Caco-2 (cell line): ENCODE measurements around the gene PRG2. TPM values are rescaled to one million over a fixed set of nuclear protein-coding genes. Genes with fewer than 3 reads are reported as not detected.

Source experiments
- BruUV-seq: library from RNA; stranded (reverse); fragments of 400-500 nt; replicated peaks from 2 replicates; lab custom pipeline; 2021; lab: Mats Ljungman, UMichigan
- CTCF ChIA-PET: fragments of 300-600 bp; sonication (Branson Sonifier 250); formaldehyde crosslinking; loops from one replicate; lab custom pipeline; 2022; ENCODE audit warnings: antibody characterized with exemption; lab: Charles Lee
- POLR2A ChIA-PET: fragments of 300-600 bp; sonication (Branson Sonifier 250); formaldehyde crosslinking; loops from one replicate; lab custom pipeline; 2022; ENCODE audit warnings: antibody characterized with exemption; lab: Charles Lee
- DNase-seq, 2 experiments: peaks; one replicate each; pipeline versions ENCODE4 v3.0.0 to v3.0.0-alpha.2; 2020 to 2022
- H3K27me3 ChIP-seq: replicated peaks from 2 replicates; pipeline ENCODE4 v1.6.0; 2011; ENCODE audit warnings: low read length; ENCODE audit not compliant: control insufficient read depth, insufficient read depth
- H3K36me3 ChIP-seq: 2 replicates; pipeline ENCODE4 v1.5.1; 2011; ENCODE audit warnings: low read length; ENCODE audit not compliant: control insufficient read depth, insufficient read depth
- H3K4me1 ChIP-seq: fragments of 250-450 bp; sonication (Bioruptor Pico); 2 replicates; pipeline ENCODE4 v1.5.1; 2020; ENCODE audit warnings: mild to moderate bottlenecking
- H3K4me3 ChIP-seq: 2 replicates; pipeline ENCODE4 v1.5.1; 2011; ENCODE audit warnings: low read depth, mild to moderate bottlenecking, control low read depth, low read length
- H3K9me3 ChIP-seq: fragments of 250-450 bp; sonication (Bioruptor Pico); 2 replicates; pipeline ENCODE4 v1.5.1; 2020; ENCODE audit warnings: mild to moderate bottlenecking, moderate library complexity
- H3K27ac Mint-ChIP-seq: one replicate; pipeline ENCODE4 v1.8.0; 2022; ENCODE audit warnings: mixed read lengths; ENCODE audit not compliant: unreplicated experiment
- H3K27me3 Mint-ChIP-seq: one replicate; pipeline ENCODE4 v1.8.0; 2022; ENCODE audit warnings: mixed read lengths; ENCODE audit not compliant: insufficient read depth, unreplicated experiment
- H3K36me3 Mint-ChIP-seq: one replicate; pipeline ENCODE4 v1.8.0; 2022; ENCODE audit warnings: mild to moderate bottlenecking, mixed read lengths; ENCODE audit not compliant: insufficient read depth, unreplicated experiment
- H3K4me1 Mint-ChIP-seq: one replicate; pipeline ENCODE4 v1.8.0; 2022; ENCODE audit warnings: low read depth, mixed read lengths; ENCODE audit not compliant: unreplicated experiment
- H3K4me3 Mint-ChIP-seq: one replicate; pipeline ENCODE4 v1.8.0; 2022; ENCODE audit warnings: mild to moderate bottlenecking, moderate library complexity, mixed read lengths; ENCODE audit not compliant: unreplicated experiment
- H3K9me3 Mint-ChIP-seq: one replicate; pipeline ENCODE4 v1.8.0; 2022; ENCODE audit warnings: mixed read lengths; ENCODE audit not compliant: unreplicated experiment
- CTCF ChIP-seq, 2 experiments: fragments of 200-600 bp in 1 of 2; IDR thresholded peaks; 1 replicate in 1 of 2; 2 replicates in 1 of 2; pipeline versions ENCODE4 v1.5.1 to v1.8.0; 2011 to 2022; ENCODE audit warnings: antibody characterized with exemption in 1 of 2, control low read depth in 1 of 2, inconsistent platforms in 1 of 2, low read depth in 1 of 2, low read length in 1 of 2, mild to moderate bottlenecking in 1 of 2, moderate library complexity in 1 of 2; ENCODE audit not compliant: insufficient read depth in 1 of 2, severe bottlenecking in 1 of 2, unreplicated experiment in 1 of 2
- intact Hi-C: fragments of 100-400 bp; cut with micrococcal nuclease; formaldehyde crosslinking; loops from one replicate; pipeline ENCODE4 v1.10.0; 2022; ENCODE audit not compliant: unreplicated experiment
- total RNA-seq: library from RNA; stranded (reverse); gene quantifications from 2 replicates; pipeline ENCODE4 v1.2.3, GENCODE V29; 2022

PRG2 gene
- total RNA-seq, 1 experiment from 2014 or later: not detected

- H3K27me3 Mint-ChIP-seq: peaks cover 13% of the 10 kb centered on the region
- no TSS peak for BruUV-seq
- Histone ChIP-seq H3K4me3 (no peak overlapping the region), H3K27me3 (no peaks in the 10 kb centered on the region; the same call in none of the 2 replicates), H3K9me3 (no peaks in the 10 kb centered on the region), H3K4me1 (no peaks in the 10 kb centered on the region), H3K36me3 (no peaks in the 10 kb centered on the region)
- no peaks in the 10 kb centered on the region for H3K4me1 Mint-ChIP-seq
- ChIA-PET POLR2A (no interaction called here), CTCF (no interaction called here)
- no peaks in the 10 kb centered on the region for H3K36me3 Mint-ChIP-seq
- H3K4me3 Mint-ChIP-seq: no peak overlapping the region
- intact Hi-C loops: no loop called here
- no peak for TF ChIP-seq CTCF (IDR thresholded peaks at IDR 0.05; ENCODE audit: insufficient read depth in 1 of 2, low read depth in 1 of 2, low read length in 1 of 2, severe bottlenecking in 1 of 2, unreplicated experiment in 1 of 2)
- no peak overlapping the region for H3K27ac Mint-ChIP-seq
- no peak for DNase-seq
- H3K9me3 Mint-ChIP-seq: no peaks in the 10 kb centered on the region
Measured at GRCh38 chr11:57424137-57424791, 33.8 kb upstream of the PRG2 start.

DNA sequence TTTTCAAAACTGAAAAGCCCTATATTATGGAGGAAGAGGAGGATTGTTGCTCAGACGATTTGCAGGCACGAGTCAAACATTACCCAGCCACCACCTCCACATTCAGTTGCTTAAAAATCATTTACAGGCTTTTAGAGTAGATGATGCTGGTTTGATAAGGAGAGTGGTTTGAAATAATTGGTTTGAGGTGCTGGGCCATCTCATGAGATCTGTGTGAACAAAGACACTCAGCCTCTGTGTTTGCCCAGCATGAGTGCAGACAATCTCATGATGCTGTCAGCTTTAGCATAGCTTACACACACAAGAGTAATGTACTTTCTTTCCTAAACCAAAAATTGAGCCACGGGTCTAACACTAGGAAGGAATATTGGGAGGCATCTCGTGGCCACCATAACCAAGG is 32.2 kb upstream of the PRG2 start:
- H3K27ac Mint-ChIP-seq: no peak overlapping the region
- POLR2A ChIA-PET: no interaction called here

GRCh38 chr11:57421805-57422204 is 31.4 kb upstream of the PRG2 start:
- H3K4me3 ChIP-seq: no peak overlapping the region
- H3K27ac Mint-ChIP-seq: no peak overlapping the region
- H3K27me3 Mint-ChIP-seq: peaks cover 16% of the 10 kb centered on the region
- H3K36me3 ChIP-seq: no peaks in the 10 kb centered on the region
- no TSS peak for BruUV-seq
- TF ChIP-seq CTCF (IDR thresholded peaks at IDR 0.05; ENCODE audit: insufficient read depth in 1 of 2, low read depth in 1 of 2, low read length in 1 of 2, severe bottlenecking in 1 of 2, unreplicated experiment in 1 of 2): no peak
- POLR2A ChIA-PET: no interaction called here
- H3K9me3 Mint-ChIP-seq: no peaks in the 10 kb centered on the region
- H3K27me3 ChIP-seq: no peaks in the 10 kb centered on the region; the same call in 1 of the 2 replicates
- H3K4me1 ChIP-seq: no peaks in the 10 kb centered on the region
- no peak for DNase-seq
- no peak overlapping the region for H3K4me3 Mint-ChIP-seq
- CTCF ChIA-PET: no interaction called here
- H3K9me3 ChIP-seq: no peaks in the 10 kb centered on the region
- H3K4me1 Mint-ChIP-seq: no peaks in the 10 kb centered on the region
- intact Hi-C loops: no loop called here
- no peaks in the 10 kb centered on the region for H3K36me3 Mint-ChIP-seq

More for the DNA sequence above, 32.2 kb upstream of the PRG2 start:
- CTCF ChIA-PET: interaction anchor here (0.8 kb wide), 1 partner anchor 77 kb away, joined by 3 read pairs; no protein-coding TSS in a partner anchor
- Mint-ChIP-seq H3K4me1 (no peaks in the 10 kb centered on the region), H3K36me3 (no peaks in the 10 kb centered on the region), H3K4me3 (no peak overlapping the region), H3K27me3 (peaks cover 14% of the 10 kb centered on the region), H3K9me3 (no peaks in the 10 kb centered on the region)
- Histone ChIP-seq H3K27me3 (no peaks in the 10 kb centered on the region; the same call in 1 of the 2 replicates), H3K4me1 (no peaks in the 10 kb centered on the region), H3K36me3 (no peaks in the 10 kb centered on the region), H3K9me3 (no peaks in the 10 kb centered on the region), H3K4me3 (no peak overlapping the region)
- intact Hi-C loops: no loop called here
- DNase-seq: no peak
- BruUV-seq: no TSS peak
- no peak for TF ChIP-seq CTCF (IDR thresholded peaks at IDR 0.05; ENCODE audit: insufficient read depth in 1 of 2, low read depth in 1 of 2, low read length in 1 of 2, severe bottlenecking in 1 of 2, unreplicated experiment in 1 of 2)
